ENCODE data around the gene ERC1.

- TF ChIP-seq CTCF (IDR thresholded peaks at IDR 0.05) (no peak), POLR2A (IDR thresholded peaks at IDR 0.05) (no peak), POLR2AphosphoS5 (IDR thresholded peaks at IDR 0.05) (no peak)
Measured at GRCh38 chr12:998020-998874, 7.2 kb downstream of the ERC1 start.
